Vagina (tissue), 2 donors: ENCODE results near the gene ARHGEF39. TPM values are rescaled to one million over a fixed set of nuclear protein-coding genes. Genes with fewer than 3 reads are reported as not detected.

Experiments used
- DNase-seq, 2 donors: peaks; one replicate each; pipeline ENCODE4 v3.0.0-alpha.2; 2017; ENCODE audit errors: extremely low spot score in 2 of 2
- H3K27ac ChIP-seq: fragments of 200-600 bp; sonication (generic); one replicate; pipeline ENCODE4 v1.5.1; 2019
- H3K27me3 ChIP-seq: fragments of 200-600 bp; sonication (generic); one replicate; pipeline ENCODE4 v1.5.1; 2019
- H3K36me3 ChIP-seq, 2 donors: fragments of 200-600 bp; sonication (generic); one replicate each; pipeline ENCODE4 v1.5.1; 2017 to 2019
- H3K4me1 ChIP-seq: fragments of 200-600 bp; sonication (generic); one replicate; pipeline ENCODE4 v1.5.1; 2019
- H3K4me3 ChIP-seq, 2 donors: fragments of 200-600 bp; sonication (generic); 1 replicate in 1 of 2; 2 replicates in 1 of 2; pipeline ENCODE4 v1.5.1; 2016 to 2019
- H3K9me3 ChIP-seq: fragments of 200-600 bp; sonication (generic); one replicate; pipeline ENCODE4 v1.5.1; 2019
- CTCF ChIP-seq, 3 experiments: fragments of 450-650 bp in 2 of 3; fragments of 200-600 bp in 1 of 3; sonication (generic) in 1 of 3; IDR thresholded peaks; one replicate each; pipeline ENCODE4 v1.5.1; 2017 to 2019; ENCODE audit warnings: antibody characterized with exemption in 3 of 3, mild to moderate bottlenecking in 2 of 3, moderate library complexity in 2 of 3
- POLR2A ChIP-seq, 2 donors: fragments of 450-650 bp; IDR thresholded peaks; one replicate each; pipeline ENCODE4 v1.6.1; 2017; ENCODE audit warnings: antibody characterized with exemption in 2 of 2, mild to moderate bottlenecking in 2 of 2, moderate library complexity in 2 of 2
- POLR2AphosphoS5 ChIP-seq, 2 donors: sonication (generic); formaldehyde crosslinking; IDR thresholded peaks; one replicate each; pipeline ENCODE4 v1.9.0; 2017; ENCODE audit warnings: antibody characterized with exemption in 2 of 2, mild to moderate bottlenecking in 2 of 2, low read depth in 1 of 2; ENCODE audit not compliant: insufficient read depth in 1 of 2
- intact Hi-C: fragments of 100-400 bp; cut with DNase I; formaldehyde crosslinking; loops from one replicate; pipeline ENCODE4 v1.15.1; 2023
- total RNA-seq: library from RNA; depleted of rRNA; stranded (reverse); fragments of >200 nt; gene quantifications from one replicate; pipeline ENCODE4 v1.2.3, GENCODE V29; 2016

Gene ARHGEF39
- total RNA-seq, 1 donor from 2014 or later = 1.2 TPM

GRCh38 chr9:35651956-35652828, 12.8 kb downstream of the ARHGEF39 start:
- TF ChIP-seq POLR2AphosphoS5 (IDR thresholded peaks at IDR 0.05; ENCODE audit: insufficient read depth in 1 of 2, low read depth in 1 of 2) = peak in 1 of 2 donors; percentile 66
- no peak for TF ChIP-seq POLR2A (IDR thresholded peaks at IDR 0.05)
- no peak for TF ChIP-seq CTCF (IDR thresholded peaks at IDR 0.05)
- Histone ChIP-seq H3K27ac (no peak overlapping the region), H3K36me3 (no peaks in the 10 kb centered on the region), H3K4me1 (peaks cover 11% of the 10 kb centered on the region), H3K9me3 (no peaks in the 10 kb centered on the region), H3K4me3 (no peak overlapping the region), H3K27me3 (no peaks in the 10 kb centered on the region)
- intact Hi-C loops = loop anchor here (10.0 kb wide), 1 partner anchor 163 kb away; the partner anchor contains the start of genes HINT2 and SPAG8
- no peak for DNase-seq

GRCh38 chr9:35650341-35651158, 14.4 kb downstream of the ARHGEF39 start, which contains the start of gene SIT1:
TSS of gene SIT1 (minus strand) at chr9:35650931. CDS start at chr9:35650853, 78 bp downstream.
- Histone ChIP-seq H3K36me3 (no peaks in the 10 kb centered on the region), H3K4me3 (peak within 1 kb of the TSS; percentile 7 to 19), H3K9me3 (no peaks in the 10 kb centered on the region), H3K27ac (peak within 1 kb of the TSS; percentile 56), H3K27me3 (no peaks in the 10 kb centered on the region), H3K4me1 (peaks cover 23% of the 10 kb centered on the region)
- intact Hi-C loops = loop anchor here (10.0 kb wide), 1 partner anchor 164 kb away; the partner anchor contains the start of genes HINT2 and SPAG8
- DNase-seq = no peak
- TF ChIP-seq CTCF (IDR thresholded peaks at IDR 0.05) = no peak
- no peak for TF ChIP-seq POLR2A (IDR thresholded peaks at IDR 0.05)
- TF ChIP-seq POLR2AphosphoS5 (IDR thresholded peaks at IDR 0.05; ENCODE audit: insufficient read depth in 1 of 2, low read depth in 1 of 2) = no peak

DNA sequence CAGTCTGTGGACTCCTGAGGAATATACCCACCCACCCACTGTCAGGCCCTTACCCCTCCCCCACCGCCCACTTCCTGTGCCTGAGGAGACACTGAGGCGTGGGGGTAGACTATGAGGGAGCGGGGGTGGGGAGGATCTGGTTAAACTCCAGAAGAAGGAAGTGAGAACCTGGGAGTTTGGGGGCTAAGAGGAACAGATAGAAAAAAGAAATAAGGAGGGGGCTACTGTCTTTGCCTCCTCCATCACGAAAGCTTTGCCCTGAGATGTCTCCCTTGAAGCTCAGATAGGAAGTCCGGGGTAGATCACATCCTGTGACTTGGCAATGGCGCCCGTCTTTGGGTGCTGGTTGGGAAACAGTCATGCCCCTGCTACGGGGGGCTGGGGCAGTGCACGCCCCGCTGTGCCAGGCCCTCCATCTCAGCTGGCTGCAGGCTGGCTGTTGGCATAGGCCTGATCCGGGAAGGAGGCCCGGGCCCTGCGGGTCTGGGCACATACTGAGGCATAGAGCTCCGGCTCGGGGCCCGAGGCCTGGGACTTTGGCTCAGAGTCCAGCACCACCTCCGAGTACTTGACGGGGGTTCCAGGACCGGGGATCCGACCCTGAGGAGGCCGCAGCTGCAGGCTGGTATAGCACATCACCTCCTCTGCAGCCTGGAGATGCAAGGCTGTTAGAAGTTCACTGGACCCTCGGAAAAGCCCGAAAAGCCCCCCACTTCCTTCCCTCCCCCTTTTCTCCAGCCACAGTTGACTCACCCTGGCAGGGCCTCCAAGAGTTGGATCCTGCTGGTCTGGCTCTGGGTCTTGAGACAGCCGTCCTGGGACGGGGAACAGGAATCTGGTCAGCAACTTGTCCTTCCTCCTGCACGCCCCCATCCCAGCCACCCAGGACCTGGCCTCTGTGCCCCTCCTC, 15.3 kb downstream of the ARHGEF39 start:
- Histone ChIP-seq H3K27ac (peak overlapping the region; percentile 56), H3K4me3 (peak overlapping the region; percentile 7 to 19)
- DNase-seq = peak in 1 of 2 donors; percentile 85

More for the DNA sequence above, 15.3 kb downstream of the ARHGEF39 start:
- Histone ChIP-seq H3K9me3 (no peaks in the 10 kb centered on the region), H3K27me3 (no peaks in the 10 kb centered on the region), H3K4me1 (peaks cover 26% of the 10 kb centered on the region), H3K36me3 (no peaks in the 10 kb centered on the region)
- intact Hi-C loops = loop anchor here (10.0 kb wide), 1 partner anchor 165 kb away; the partner anchor contains the start of genes HINT2 and SPAG8
- TF ChIP-seq CTCF (IDR thresholded peaks at IDR 0.05) (no peak), POLR2AphosphoS5 (IDR thresholded peaks at IDR 0.05; ENCODE audit: insufficient read depth in 1 of 2, low read depth in 1 of 2) (no peak), POLR2A (IDR thresholded peaks at IDR 0.05) (no peak)
